Activated CD4-positive, alpha-beta T cell treated with anti-CD3 and anti-CD28 coated beads, Interleukin-2, amount 50 U/mL, for 16 hours (primary cell): ENCODE results near the gene DCAF6.

Experiments
- DNase-seq: peaks from one replicate; pipeline ENCODE4 v3.0.0-alpha.2; 2020

The DCAF6 gene

GRCh38 chr1:168089326-168089978 lies 153.0 kb downstream of the DCAF6 start:
- DNase-seq: no peak

GRCh38 chr1:168089979-168090337 lies 153.5 kb downstream of the DCAF6 start:
- DNase-seq: no peak

DNA sequence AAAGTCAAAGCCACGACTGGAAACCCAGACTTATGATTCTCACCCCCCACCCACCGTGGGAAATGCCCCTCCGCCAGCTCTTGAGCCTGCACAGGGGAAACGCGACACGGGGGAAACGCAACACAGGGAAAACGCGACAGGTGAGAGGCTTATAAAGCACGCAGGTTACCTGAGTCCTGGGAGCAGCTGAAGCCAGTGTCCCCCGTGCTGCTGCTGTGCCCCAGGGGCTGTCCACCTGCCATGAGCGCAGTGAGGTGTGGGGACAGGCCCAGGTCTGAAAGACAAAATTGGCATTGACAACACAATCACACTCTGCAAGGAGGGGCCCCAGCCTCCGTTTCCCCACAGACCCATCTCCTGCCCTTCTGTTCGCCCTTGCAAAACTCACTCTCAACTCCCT lies 153.9 kb downstream of the DCAF6 start:
- DNase-seq: no peak

- DNase-seq: no peak
Measured at GRCh38 chr1:168091063-168091462, 154.6 kb downstream of the DCAF6 start.

GRCh38 chr1:168091720-168092550 lies 155.5 kb downstream of the DCAF6 start:
- no peak for DNase-seq

DNA sequence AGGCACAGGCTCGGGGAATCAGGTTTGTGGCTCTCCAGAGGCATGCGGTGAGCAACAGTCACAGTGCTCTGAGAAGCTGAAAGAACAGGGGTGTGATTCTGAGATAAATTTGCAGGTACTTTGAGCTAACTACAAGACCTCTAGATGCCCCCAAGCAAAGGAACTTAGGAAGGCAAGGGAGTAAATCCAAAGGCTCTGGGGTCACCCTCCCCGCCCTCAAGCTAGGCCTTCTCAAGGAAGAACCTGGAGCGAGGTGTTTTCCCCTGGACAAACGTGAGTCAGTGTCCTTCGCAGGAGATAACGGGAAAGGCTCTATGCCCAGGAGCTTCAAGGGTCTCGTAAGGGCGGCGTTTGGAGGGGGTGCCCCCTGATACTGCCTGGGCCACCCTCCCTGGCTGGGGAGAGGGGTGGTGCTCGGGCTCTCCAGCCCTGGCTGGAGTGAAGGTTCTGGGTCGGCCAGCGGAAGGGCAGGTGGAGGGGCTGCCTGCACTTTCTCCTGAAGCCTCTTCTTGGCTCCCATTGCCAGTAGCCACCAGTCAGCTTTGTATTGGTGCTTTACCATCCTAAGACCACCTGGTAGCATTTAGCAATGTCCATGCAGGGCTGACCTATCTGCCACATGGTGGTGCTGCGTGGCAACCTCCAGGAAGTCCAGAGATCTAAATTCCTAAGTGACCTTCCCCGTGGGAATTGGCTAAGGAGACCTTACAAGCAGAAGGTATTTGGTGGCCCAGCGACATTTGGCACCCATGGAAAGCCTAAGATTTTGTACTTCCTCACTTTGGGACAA lies 156.3 kb downstream of the DCAF6 start:
- DNase-seq: no peak

DNA sequence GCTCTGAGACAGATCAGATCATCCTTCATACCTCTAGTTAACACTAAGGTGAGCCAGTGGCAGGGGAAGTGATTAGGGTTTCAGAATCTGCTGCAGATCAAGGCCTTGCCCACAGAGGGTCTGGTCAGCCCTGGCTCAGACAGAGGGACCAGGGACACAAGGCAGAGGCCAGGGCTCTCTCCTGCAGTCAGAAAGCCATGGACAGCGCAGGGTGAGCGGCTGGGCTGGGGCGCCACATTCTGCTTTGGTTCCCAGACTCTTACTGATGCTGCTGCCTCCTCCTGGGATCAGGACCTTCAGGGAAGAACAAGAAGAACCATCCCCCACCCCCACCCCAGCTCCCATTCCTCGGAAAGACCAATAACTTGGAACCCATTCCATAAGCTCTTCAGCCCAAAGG lies 157.1 kb downstream of the DCAF6 start:
- no peak for DNase-seq

- DNase-seq: no peak
Measured at GRCh38 chr1:168095476-168095875, 159.0 kb downstream of the DCAF6 start.

DNA sequence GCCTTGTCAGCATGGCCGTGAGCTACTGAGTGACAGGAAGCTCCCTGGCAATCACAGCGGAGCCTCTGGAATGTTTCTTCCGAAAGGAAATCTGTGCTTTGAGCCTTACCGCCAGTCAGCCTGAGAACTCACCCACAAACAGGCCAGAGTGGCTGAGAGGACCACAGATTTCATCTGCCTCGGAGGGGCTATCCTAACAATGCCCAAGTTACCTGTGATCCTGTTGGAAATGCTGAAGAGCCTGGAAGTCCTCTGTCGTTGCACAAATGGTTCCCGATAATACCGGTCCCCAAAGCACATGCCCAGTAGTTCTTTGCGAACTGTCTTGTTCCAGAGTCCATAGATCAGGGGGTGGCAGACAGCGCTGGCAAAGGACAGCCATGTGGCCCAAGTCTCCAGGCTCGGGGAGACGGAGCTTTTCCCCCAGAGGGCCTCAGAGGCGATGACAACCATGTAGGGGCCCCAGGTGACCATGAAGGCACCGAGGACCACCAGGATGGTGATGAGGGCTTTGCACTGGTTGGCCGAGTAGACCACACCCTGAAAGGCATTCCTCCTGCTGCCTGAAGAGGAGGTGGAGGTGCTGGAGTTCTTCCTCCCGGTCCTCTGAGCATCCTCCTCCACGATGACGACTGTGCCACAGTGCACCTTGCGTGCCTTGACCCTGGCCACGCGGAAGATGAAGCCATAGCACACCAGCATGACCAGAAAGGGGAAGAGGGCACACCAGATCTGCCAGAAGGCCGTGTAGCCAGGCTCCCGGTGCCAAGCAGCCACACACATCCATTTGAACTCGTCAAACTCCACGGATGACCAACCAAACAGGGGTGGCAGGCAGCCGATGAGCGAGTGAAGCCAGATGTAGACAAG lies 160.0 kb downstream of the DCAF6 start:
- DNase-seq: no peak

DNA sequence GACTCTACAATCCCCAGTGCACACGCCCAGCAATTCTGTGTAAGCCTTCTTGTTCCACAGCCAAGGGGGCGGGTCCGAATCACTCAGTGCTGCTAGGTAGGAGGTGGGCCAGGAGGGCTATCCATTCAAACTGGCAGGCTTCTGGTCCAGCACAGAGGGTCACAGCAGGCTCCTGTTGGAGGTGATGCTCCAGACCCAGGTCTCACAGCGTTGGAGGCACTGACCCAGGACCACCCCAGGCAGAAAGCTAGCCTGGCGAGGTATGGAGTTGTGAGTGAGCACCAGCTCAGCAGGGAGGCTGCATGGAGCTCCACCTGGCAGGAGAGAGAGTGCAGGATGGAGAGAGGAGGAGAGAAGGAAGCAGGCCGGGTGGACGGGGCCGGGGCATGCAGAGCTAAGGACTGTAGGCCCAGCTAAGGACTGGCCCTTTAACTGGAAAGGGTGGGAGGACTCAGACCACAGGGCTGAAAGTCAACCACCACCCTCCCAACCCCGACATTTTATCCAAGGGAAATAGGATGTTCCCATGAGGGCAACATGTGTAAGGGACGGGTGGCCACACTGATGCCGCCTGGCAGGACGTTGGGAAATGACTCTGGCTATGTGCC lies 161.5 kb downstream of the DCAF6 start:
- DNase-seq: no peak

DNA sequence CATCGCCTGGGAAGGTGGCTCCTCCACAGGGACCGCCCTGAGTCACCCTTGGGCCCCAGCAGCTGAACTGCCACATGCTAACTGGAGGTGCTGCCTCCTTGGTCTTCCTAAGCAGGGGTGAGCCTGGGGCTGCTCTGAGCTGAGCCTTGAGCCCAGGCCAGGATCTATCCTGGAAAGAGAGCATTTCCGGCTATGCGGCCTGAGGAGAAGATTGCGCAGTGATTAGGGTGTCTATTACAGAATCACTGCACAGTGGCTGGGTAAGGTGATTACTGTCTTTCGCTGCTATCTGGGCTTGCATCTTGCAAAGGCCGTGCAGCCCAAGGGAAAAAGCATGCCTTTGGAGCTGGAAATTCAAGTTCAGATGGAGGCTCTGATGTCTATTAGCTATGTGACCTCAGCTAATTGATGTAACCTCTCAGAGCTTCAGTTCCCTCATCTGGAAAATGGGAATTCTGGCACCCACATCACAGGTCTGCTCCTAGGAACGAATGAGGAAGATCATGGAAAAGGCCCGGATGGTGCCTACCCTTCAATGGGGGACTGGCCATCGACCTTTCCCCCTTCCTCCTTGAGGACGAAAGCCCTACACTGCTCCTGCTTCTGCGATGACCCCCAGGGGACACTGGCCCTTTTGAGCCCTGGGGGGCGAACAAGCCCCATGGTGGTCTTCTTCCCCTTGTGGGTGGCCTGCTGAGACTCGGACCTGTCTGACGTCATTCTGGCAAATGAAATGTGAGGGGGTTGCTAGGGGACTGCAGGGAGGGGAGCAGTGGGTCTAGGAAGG lies 162.2 kb downstream of the DCAF6 start:
- no peak for DNase-seq

GRCh38 chr1:168099337-168099801 lies 162.9 kb downstream of the DCAF6 start:
- no peak for DNase-seq

GRCh38 chr1:168100315-168101002 lies 164.0 kb downstream of the DCAF6 start:
- no peak for DNase-seq

DNA sequence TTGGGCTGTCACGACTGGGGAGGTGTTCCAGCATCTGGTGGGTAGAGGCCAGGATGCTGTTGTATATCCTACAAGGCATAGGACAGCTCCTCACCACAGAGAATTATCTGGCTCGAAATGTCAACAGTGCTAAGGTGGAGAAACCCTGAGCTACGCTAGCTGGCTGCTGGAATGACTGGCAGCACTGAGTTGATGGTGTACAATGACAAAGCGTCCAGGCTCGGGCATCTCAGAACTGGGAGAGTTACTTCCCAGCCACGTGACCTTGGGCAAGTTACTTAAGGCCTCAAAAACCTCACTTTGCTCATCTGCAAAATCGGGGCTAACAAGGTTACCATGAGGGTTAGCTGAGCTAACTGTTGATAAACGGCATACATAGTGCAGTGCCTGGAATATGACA lies 164.9 kb downstream of the DCAF6 start:
- DNase-seq: no peak

GRCh38 chr1:168102487-168102886 lies 166.0 kb downstream of the DCAF6 start:
- no peak for DNase-seq

- no peak for DNase-seq
Measured at GRCh38 chr1:168104535-168104934, 168.1 kb downstream of the DCAF6 start.

DNA sequence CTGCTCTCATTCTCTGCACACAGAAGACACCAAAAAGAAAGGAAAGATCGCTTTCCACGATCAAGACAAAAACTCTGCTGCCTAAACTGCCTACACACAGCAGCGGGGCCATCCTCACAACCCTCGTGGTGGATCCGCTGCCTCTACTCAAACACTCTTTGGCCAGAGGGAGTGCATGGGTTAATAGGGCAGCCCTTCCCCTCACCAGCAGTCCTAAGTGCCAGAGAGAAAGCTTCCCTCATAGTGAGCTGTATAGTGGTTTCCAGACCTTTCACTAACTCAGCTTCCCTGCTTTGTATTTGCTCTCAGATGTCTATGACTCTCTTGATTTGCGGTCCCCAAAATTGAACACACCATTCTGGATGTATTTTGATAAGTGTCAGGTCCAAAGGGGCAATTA lies 169.4 kb downstream of the DCAF6 start:
- no peak for DNase-seq

DNA sequence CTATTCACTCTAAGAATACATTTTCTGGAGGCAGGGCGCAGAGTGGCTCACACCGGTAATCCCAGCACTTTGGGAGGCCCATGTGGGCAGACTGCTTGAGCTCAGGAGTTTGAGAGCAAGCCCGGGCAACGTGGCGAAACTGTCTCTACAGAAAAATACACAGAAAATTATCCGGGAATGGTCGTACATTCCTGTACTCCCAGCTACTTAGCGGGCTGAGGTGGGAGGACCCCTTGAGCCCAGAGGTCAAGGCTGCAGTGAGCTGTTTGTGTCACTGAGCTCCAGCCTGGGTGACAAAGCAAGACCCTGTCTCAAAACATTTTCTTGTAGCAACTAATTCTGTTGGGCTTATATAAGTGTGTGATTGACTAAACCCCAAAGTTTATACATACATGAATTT lies 169.8 kb downstream of the DCAF6 start:
- no peak for DNase-seq

GRCh38 chr1:168110896-168111545 lies 174.5 kb downstream of the DCAF6 start:
- no peak for DNase-seq

DNA sequence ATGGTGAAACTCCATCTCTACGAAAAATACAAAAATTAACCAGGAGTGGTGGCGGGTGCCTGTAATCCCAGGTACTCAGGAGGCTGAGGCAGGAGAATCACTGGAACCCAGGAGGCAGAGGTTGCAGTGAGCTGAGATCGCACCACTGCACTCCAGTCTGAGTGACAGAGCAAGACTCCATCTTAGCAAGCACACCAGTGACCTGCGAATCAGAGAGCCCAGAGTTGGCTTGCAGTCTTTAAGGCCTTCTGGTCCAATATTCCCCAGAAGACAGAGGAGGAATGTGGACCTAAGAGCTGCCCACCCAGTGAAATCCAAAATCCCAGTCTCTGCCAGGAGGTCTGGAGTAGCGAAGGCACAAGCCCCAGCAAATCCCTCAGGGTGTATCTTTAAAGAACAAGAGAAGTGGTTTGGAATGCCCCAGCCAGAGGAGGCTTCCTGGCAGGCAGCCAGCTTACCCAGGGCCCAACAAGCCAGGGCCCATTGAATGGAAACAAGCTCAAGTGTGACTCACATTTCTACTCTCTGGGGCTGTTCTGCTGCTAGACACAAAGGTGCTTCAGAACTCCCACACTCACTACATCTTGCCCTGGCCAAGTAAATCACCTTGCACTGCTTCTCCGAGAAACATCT lies 176.3 kb downstream of the DCAF6 start:
- peak; percentile 6 for DNase-seq
